Stimulated activated naive CD8-positive, alpha-beta T cell treated with anti-CD3 and anti-CD28 coated beads, Interleukin-15, Interleukin-2, amounts not matched to agents 100 ng/mL and 50 ng/mL, for 24 hours (primary cell): Measurements from ENCODE around the gene ATG101.

Experiments used
- H3K27ac Mint-ChIP-seq: one replicate; pipeline ENCODE4 v1.8.0; 2021; ENCODE audit warnings: mild to moderate bottlenecking, mixed read lengths
- H3K27me3 Mint-ChIP-seq: one replicate; pipeline ENCODE4 v1.8.0; 2021; ENCODE audit warnings: mixed read lengths
- H3K36me3 Mint-ChIP-seq: one replicate; pipeline ENCODE4 v1.8.0; 2021; ENCODE audit warnings: low read depth, mixed read lengths
- H3K4me1 Mint-ChIP-seq: one replicate; pipeline ENCODE4 v1.8.0; 2021; ENCODE audit warnings: low read depth, mixed read lengths
- H3K4me3 Mint-ChIP-seq: one replicate; pipeline ENCODE4 v1.8.0; 2021; ENCODE audit warnings: mild to moderate bottlenecking, mixed read lengths
- H3K9me3 Mint-ChIP-seq: one replicate; pipeline ENCODE4 v1.8.0; 2021; ENCODE audit warnings: mixed read lengths

ATG101 gene

GRCh38 chr12:52079576-52080402, 10.0 kb downstream of the ATG101 start, which contains the start of gene SMIM41:
SMIM41 (plus strand) TSS chr12:52079704; CDS start chr12:52079780, 76 bp downstream.
- Mint-ChIP-seq H3K36me3 (peaks cover 23% of the 10 kb centered on the region), H3K27ac (no peak within 1 kb of the TSS), H3K4me1 (peaks cover 16% of the 10 kb centered on the region), H3K9me3 (no peaks in the 10 kb centered on the region), H3K4me3 (no peak within 1 kb of the TSS), H3K27me3 (no peaks in the 10 kb centered on the region)

GRCh38 chr12:52080403-52081251, 10.8 kb downstream of the ATG101 start:
- H3K36me3 Mint-ChIP-seq = peaks cover 16% of the 10 kb centered on the region
- H3K27ac Mint-ChIP-seq = no peak overlapping the region
- H3K27me3 Mint-ChIP-seq = no peaks in the 10 kb centered on the region
- no peak overlapping the region for H3K4me3 Mint-ChIP-seq
- no peaks in the 10 kb centered on the region for H3K9me3 Mint-ChIP-seq
- H3K4me1 Mint-ChIP-seq = peaks cover 16% of the 10 kb centered on the region

DNA sequence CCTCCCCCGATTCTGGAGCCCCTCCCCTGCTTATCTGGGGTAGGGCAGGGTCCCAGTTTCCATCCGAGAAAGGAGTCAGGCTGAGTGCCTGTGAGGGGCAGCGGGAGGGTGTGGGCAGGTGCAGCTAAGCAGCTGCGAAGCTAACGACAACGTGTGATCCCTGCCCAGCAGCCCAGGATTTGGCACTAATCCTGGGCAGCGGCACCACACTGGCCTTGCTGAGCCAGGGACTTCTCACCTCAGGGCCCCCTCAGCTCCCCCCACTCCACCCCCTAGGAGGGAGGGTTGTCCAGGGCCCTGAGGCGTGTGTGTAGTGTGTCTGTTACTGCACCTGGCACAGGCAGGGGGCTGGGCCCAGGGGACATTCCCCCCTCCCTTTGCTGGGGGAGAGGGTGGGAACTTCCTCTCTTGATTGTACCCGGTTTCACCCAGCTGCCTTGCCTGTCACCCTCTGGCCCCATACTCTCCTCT, 11.5 kb downstream of the ATG101 start:
- no peaks in the 10 kb centered on the region for H3K9me3 Mint-ChIP-seq
- H3K4me3 Mint-ChIP-seq = no peak overlapping the region
- H3K36me3 Mint-ChIP-seq = peaks cover 11% of the 10 kb centered on the region
- H3K4me1 Mint-ChIP-seq = peaks cover 16% of the 10 kb centered on the region
- H3K27ac Mint-ChIP-seq = no peak overlapping the region
- no peaks in the 10 kb centered on the region for H3K27me3 Mint-ChIP-seq

- H3K9me3 Mint-ChIP-seq = no peaks in the 10 kb centered on the region
- H3K27me3 Mint-ChIP-seq = peaks cover 1% of the 10 kb centered on the region
- H3K27ac Mint-ChIP-seq = no peak overlapping the region
- peaks cover 11% of the 10 kb centered on the region for H3K36me3 Mint-ChIP-seq
- H3K4me1 Mint-ChIP-seq = peaks cover 16% of the 10 kb centered on the region
- no peak overlapping the region for H3K4me3 Mint-ChIP-seq
Measured at GRCh38 chr12:52082026-52082668, 12.4 kb downstream of the ATG101 start.

- H3K27ac Mint-ChIP-seq = no peak overlapping the region
- peaks cover 9% of the 10 kb centered on the region for H3K36me3 Mint-ChIP-seq
- H3K4me3 Mint-ChIP-seq = no peak overlapping the region
- peaks cover 4% of the 10 kb centered on the region for H3K27me3 Mint-ChIP-seq
- no peaks in the 10 kb centered on the region for H3K9me3 Mint-ChIP-seq
- H3K4me1 Mint-ChIP-seq = peaks cover 16% of the 10 kb centered on the region
Measured at GRCh38 chr12:52082669-52082987, 12.8 kb downstream of the ATG101 start.

DNA sequence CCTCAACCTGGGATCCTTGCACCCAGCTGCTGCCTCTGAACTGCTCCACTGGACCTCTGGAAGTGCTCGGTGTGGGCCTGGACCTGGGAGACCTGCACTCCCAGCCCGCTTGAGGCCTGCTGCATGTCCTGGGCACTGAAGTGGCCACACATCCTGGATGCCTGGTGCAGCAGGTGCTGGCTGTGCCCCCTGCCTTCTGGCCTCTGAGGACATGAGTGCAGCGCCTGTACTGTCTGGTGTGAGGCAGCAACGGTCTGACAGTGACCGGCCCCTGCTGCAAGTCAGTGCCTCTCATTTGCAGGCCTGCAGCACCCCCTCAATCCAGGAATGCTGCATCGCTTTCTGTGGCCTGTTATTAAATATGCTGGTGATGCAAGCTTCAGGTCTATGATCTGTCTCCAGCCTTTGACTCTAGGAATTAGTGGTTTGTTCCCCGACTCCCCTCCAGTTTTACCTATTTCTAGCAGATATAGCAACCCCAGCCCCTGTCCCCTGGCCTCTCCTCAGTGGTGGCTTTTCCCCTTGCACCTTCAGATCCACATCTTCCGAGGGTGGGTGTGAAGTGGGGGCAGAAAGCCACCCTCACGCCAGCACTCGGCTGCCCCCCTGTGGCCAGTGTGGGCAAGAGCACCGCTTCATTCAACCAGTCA, 13.3 kb downstream of the ATG101 start:
- Mint-ChIP-seq H3K27me3 (peaks cover 9% of the 10 kb centered on the region), H3K4me1 (peaks cover 16% of the 10 kb centered on the region), H3K27ac (no peak overlapping the region), H3K4me3 (no peak overlapping the region), H3K36me3 (peaks cover 4% of the 10 kb centered on the region), H3K9me3 (no peaks in the 10 kb centered on the region)

- H3K9me3 Mint-ChIP-seq = no peaks in the 10 kb centered on the region
- no peak overlapping the region for H3K27ac Mint-ChIP-seq
- peaks cover 12% of the 10 kb centered on the region for H3K27me3 Mint-ChIP-seq
- no peak overlapping the region for H3K4me3 Mint-ChIP-seq
- H3K4me1 Mint-ChIP-seq = peaks cover 18% of the 10 kb centered on the region
- peaks cover 4% of the 10 kb centered on the region for H3K36me3 Mint-ChIP-seq
Measured at GRCh38 chr12:52083638-52083996, 13.8 kb downstream of the ATG101 start.

DNA sequence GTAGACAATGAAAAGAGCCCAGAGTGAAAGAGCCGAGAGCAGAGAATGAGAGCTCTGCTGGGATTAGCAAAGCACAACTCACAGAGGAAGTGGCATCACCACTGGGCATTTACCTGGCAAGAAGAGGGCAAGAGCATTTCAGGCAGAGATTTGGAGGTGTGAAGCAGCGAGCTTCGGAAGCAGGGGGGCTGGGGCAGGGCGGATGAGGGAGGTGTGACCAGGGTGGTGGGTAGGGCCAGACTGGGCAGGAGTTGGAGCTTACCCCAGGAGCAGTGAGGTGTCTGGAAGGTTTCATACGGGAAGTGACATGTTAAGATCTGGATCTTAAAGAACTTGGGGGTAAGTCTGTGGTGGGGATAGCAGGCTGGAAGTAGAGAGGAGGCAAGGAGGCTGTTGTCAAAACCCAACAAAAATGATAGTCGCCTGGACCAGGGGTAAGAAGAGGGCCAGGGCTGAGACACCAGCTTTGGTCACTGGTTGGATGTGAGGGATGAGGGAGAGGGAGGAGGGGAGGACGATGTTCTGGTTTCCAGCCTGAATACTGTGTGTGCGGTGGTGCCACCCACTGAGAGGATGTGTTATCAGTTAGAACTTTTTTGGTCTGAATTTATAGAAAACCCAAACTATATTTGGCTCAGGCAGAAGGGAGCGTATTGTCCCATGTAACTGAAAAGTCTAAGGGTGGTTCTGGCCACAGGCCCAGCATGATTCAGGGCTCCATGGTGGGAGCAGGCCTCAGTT, 14.9 kb downstream of the ATG101 start:
- Mint-ChIP-seq H3K9me3 (no peaks in the 10 kb centered on the region), H3K27ac (no peak overlapping the region), H3K36me3 (no peaks in the 10 kb centered on the region), H3K27me3 (peaks cover 18% of the 10 kb centered on the region), H3K4me3 (no peak overlapping the region), H3K4me1 (peaks cover 21% of the 10 kb centered on the region)

GRCh38 chr12:52085682-52086180, 16.0 kb downstream of the ATG101 start:
- no peaks in the 10 kb centered on the region for H3K9me3 Mint-ChIP-seq
- H3K27ac Mint-ChIP-seq = no peak overlapping the region
- H3K27me3 Mint-ChIP-seq = peaks cover 21% of the 10 kb centered on the region
- no peaks in the 10 kb centered on the region for H3K36me3 Mint-ChIP-seq
- peaks cover 21% of the 10 kb centered on the region for H3K4me1 Mint-ChIP-seq
- no peak overlapping the region for H3K4me3 Mint-ChIP-seq

- Mint-ChIP-seq H3K4me3 (no peak overlapping the region), H3K4me1 (peaks cover 21% of the 10 kb centered on the region), H3K9me3 (no peaks in the 10 kb centered on the region), H3K36me3 (no peaks in the 10 kb centered on the region), H3K27ac (no peak overlapping the region), H3K27me3 (peaks cover 27% of the 10 kb centered on the region)
Measured at GRCh38 chr12:52086366-52086765, 16.6 kb downstream of the ATG101 start.

DNA sequence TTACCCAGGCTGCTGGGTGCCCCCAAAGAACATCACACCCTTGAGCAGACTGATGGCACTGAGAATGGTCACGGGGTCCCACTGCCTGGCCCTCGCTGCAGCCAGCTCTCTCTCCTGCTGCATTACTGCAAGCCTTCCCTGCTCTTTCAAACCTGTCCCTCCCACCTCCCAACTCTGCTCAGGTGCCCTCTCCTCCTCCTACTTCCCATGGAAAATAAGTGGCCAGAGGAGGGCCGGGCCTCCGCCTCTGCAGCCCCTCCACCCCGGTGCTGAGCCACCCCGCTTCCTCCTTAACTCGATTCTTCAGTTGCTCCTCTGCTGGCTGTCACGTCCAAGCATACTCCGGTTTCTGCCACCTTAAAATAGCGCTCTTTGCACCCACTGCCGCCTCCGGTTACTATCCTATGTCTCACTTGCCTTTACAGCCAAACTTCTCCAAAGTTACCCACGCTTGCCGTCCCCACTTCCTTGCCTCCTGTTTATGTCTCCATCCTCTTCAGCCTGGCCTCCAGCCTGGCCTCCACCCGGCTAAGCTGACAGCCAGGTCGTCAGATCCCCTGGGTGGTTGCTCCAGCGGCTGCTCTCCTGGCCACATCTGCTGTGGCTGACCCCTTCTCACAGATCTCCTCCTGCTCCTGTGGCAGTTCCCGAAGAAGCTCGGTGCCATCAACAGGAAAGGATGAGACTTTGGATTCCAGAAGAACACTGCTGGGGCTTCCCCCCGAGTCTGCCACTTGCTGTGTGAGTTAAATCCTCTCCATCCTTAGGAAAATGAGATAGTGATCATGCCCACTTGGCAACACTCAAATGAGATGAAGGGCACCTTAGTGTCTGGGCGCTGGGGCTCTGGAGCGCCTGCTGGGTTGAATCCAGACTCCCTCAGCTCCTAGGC, 17.4 kb downstream of the ATG101 start:
- peaks cover 35% of the 10 kb centered on the region for H3K27me3 Mint-ChIP-seq

GRCh38 chr12:52087961-52088820, 18.4 kb downstream of the ATG101 start:
- H3K4me3 Mint-ChIP-seq = no peak overlapping the region
- H3K4me1 Mint-ChIP-seq = peaks cover 10% of the 10 kb centered on the region
- H3K27me3 Mint-ChIP-seq = peaks cover 41% of the 10 kb centered on the region
- H3K27ac Mint-ChIP-seq = peak overlapping the region; percentile 24
- H3K36me3 Mint-ChIP-seq = no peaks in the 10 kb centered on the region
- H3K9me3 Mint-ChIP-seq = no peaks in the 10 kb centered on the region

More for the DNA sequence above, 17.4 kb downstream of the ATG101 start:
- H3K4me1 Mint-ChIP-seq = peaks cover 14% of the 10 kb centered on the region
- no peaks in the 10 kb centered on the region for H3K36me3 Mint-ChIP-seq
- no peak overlapping the region for H3K4me3 Mint-ChIP-seq
- no peak overlapping the region for H3K27ac Mint-ChIP-seq
- H3K9me3 Mint-ChIP-seq = no peaks in the 10 kb centered on the region
